CD4-positive, alpha-beta T cell (primary cell): Measurements from ENCODE around the gene ARHGAP26. TPM values are rescaled to one million over a fixed set of nuclear protein-coding genes. Genes with fewer than 3 reads are reported as not detected.

Experiments used
- ATAC-seq: fragments of 200-7000 bp; cut with Tn5 transposase; one replicate; pipeline ENCODE4 v1.10.0; 2022; ENCODE audit warnings: mild to moderate bottlenecking; ENCODE audit not compliant: poor library complexity
- CTCF ChIA-PET: fragments of 350-600 bp; sonication (Branson Sonifier 250); formaldehyde crosslinking; loops from one replicate; lab custom pipeline; 2021; ENCODE audit warnings: antibody characterized with exemption, inconsistent platforms; lab: Charles Lee
- POLR2A ChIA-PET: fragments of 350-600 bp; sonication (Branson Sonifier 250); formaldehyde crosslinking; loops from one replicate; lab custom pipeline; 2021; ENCODE audit warnings: antibody characterized with exemption, inconsistent platforms; lab: Charles Lee
- DNase-seq, 14 experiments: peaks; one replicate each; pipeline ENCODE4 v3.0.0-alpha.2; 2013 to 2020; ENCODE audit warnings: mixed read lengths in 2 of 14
- H3K27ac ChIP-seq, 2 donors: one replicate each; pipeline versions ENCODE4 v1.5.1 to v1.7.0; 2013; ENCODE audit warnings: low read length in 2 of 2, low read depth in 1 of 2, mild to moderate bottlenecking in 1 of 2
- H3K27me3 ChIP-seq, 2 experiments: 1 replicate in 1 of 2; 2 replicates in 1 of 2; pipeline versions ENCODE4 v1.6.1 to v1.7.0; 2013; ENCODE audit warnings: low read length in 2 of 2, control low read depth in 1 of 2, mild to moderate bottlenecking in 1 of 2, moderate library complexity in 1 of 2; ENCODE audit not compliant: insufficient read depth in 2 of 2, control insufficient read depth in 1 of 2
- H3K36me3 ChIP-seq: one replicate; pipeline ENCODE4 v1.6.1; 2013; ENCODE audit warnings: low read length, control low read depth; ENCODE audit not compliant: insufficient read depth
- H3K4me1 ChIP-seq: one replicate; pipeline ENCODE4 v1.6.1; 2013; ENCODE audit warnings: low read length, control low read depth; ENCODE audit not compliant: insufficient read depth
- H3K4me3 ChIP-seq: one replicate; pipeline ENCODE4 v1.5.1; 2013; ENCODE audit warnings: mild to moderate bottlenecking, low read length, moderate library complexity
- H3K9me3 ChIP-seq, 2 experiments: 1 replicate in 1 of 2; 2 replicates in 1 of 2; pipeline versions ENCODE4 v1.6.1 to v1.7.0; 2013; ENCODE audit warnings: low read length in 2 of 2, mild to moderate bottlenecking in 2 of 2, control low read depth in 1 of 2, moderate library complexity in 1 of 2; ENCODE audit not compliant: control insufficient read depth in 1 of 2, insufficient read depth in 1 of 2
- H3K27ac Mint-ChIP-seq: one replicate; pipeline ENCODE4 v1.8.0; 2020; ENCODE audit warnings: mixed read lengths
- H3K27me3 Mint-ChIP-seq: one replicate; pipeline ENCODE4 v1.8.0; 2021; ENCODE audit warnings: mixed read lengths
- H3K36me3 Mint-ChIP-seq: one replicate; pipeline ENCODE4 v1.8.0; 2021; ENCODE audit warnings: low read depth, mixed read lengths
- H3K4me1 Mint-ChIP-seq: one replicate; pipeline ENCODE4 v1.8.0; 2021; ENCODE audit warnings: low read depth, mixed read lengths
- H3K4me3 Mint-ChIP-seq: one replicate; pipeline ENCODE4 v1.8.0; 2020; ENCODE audit warnings: mild to moderate bottlenecking, mixed read lengths
- H3K9me3 Mint-ChIP-seq: one replicate; pipeline ENCODE4 v1.8.0; 2020; ENCODE audit warnings: mixed read lengths
- intact Hi-C, 2 experiments: fragments of 100-400 bp; cut with DNase I in 1 of 2; cut with micrococcal nuclease in 1 of 2; formaldehyde crosslinking; loops; one replicate each; pipeline versions ENCODE4 v1.15.1 to v1.9.0; 2023 to 2025; cut with DNase I, micrococcal nuclease
- total RNA-seq, 174 experiments: library from RNA in 2 of 174; stranded (reverse) in 2 of 174; gene quantifications; one replicate each; pipeline ENCODE4 v1.2.3 and lab custom pipeline; 2021 to 2026
- TF ChIP-seq, protein P1 (sequence below): fragments of 200-600 bp; IDR thresholded peaks from one replicate; pipeline ENCODE4 v1.8.0; 2022; ENCODE audit warnings: antibody characterized with exemption, mild to moderate bottlenecking

Gene ARHGAP26
- total RNA-seq, 2 experiments from 2014 or later = 24.9 to 27.3 TPM

DNA sequence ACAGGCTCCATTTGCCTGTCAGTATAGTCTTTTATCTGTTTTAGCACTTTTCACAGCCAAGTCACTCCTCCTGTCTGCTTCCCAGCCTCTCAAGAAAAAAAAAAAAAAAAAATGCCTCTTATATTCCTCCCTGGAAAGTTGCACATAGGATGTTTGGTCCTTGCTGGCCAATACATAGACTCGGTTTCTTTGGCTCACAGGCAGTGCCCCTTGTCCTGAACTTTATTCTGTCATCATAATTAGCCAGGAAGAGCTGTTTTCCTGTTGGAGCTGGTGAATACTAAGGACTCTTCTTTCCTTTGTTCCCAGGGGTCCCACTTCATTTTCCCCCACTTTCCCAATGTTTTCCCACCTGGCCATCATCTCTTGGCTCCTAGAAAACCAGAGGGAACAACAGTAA lies 442.1 kb downstream of the ARHGAP26 start:
- no peak overlapping the region for H3K27ac Mint-ChIP-seq
- ChIA-PET POLR2A (interaction anchor here (0.6 kb wide), 1 partner anchor 146 kb away, joined by 3 read pairs; no protein-coding TSS in a partner anchor), CTCF (interaction anchor here (2.1 kb wide), 1 partner anchor 7 kb away, joined by 4 read pairs; no protein-coding TSS in a partner anchor)
- ATAC-seq = no peak
- H3K36me3 ChIP-seq = peaks cover 12% of the 10 kb centered on the region
- no peaks in the 10 kb centered on the region for H3K27me3 ChIP-seq
- H3K36me3 Mint-ChIP-seq = peaks cover 19% of the 10 kb centered on the region
- no peak overlapping the region for H3K4me3 Mint-ChIP-seq
- intact Hi-C loops = no loop called here
- peaks cover 5% of the 10 kb centered on the region for H3K4me1 ChIP-seq
- no peak overlapping the region for H3K4me3 ChIP-seq
- H3K9me3 ChIP-seq = no peaks in the 10 kb centered on the region
- no peaks in the 10 kb centered on the region for H3K9me3 Mint-ChIP-seq
- H3K27me3 Mint-ChIP-seq = no peaks in the 10 kb centered on the region
- TF ChIP-seq, protein P1, sequence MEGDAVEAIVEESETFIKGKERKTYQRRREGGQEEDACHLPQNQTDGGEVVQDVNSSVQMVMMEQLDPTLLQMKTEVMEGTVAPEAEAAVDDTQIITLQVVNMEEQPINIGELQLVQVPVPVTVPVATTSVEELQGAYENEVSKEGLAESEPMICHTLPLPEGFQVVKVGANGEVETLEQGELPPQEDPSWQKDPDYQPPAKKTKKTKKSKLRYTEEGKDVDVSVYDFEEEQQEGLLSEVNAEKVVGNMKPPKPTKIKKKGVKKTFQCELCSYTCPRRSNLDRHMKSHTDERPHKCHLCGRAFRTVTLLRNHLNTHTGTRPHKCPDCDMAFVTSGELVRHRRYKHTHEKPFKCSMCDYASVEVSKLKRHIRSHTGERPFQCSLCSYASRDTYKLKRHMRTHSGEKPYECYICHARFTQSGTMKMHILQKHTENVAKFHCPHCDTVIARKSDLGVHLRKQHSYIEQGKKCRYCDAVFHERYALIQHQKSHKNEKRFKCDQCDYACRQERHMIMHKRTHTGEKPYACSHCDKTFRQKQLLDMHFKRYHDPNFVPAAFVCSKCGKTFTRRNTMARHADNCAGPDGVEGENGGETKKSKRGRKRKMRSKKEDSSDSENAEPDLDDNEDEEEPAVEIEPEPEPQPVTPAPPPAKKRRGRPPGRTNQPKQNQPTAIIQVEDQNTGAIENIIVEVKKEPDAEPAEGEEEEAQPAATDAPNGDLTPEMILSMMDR = no peak
- no peak for DNase-seq
- no peak overlapping the region for H3K27ac ChIP-seq
- H3K4me1 Mint-ChIP-seq = no peaks in the 10 kb centered on the region

- H3K4me3 ChIP-seq = no peak overlapping the region
- no peaks in the 10 kb centered on the region for H3K9me3 Mint-ChIP-seq
- H3K4me3 Mint-ChIP-seq = no peak overlapping the region
- no peaks in the 10 kb centered on the region for H3K27me3 ChIP-seq
- no peak for ATAC-seq
- CTCF ChIA-PET = interaction anchor here (1.0 to 2.1 kb wide), 2 partner anchors 8 to 191 kb away, joined by 3 to 4 read pairs; no protein-coding TSS in a partner anchor
- intact Hi-C loops = no loop called here
- POLR2A ChIA-PET = no interaction called here
- H3K9me3 ChIP-seq = no peaks in the 10 kb centered on the region
- no peak overlapping the region for H3K27ac Mint-ChIP-seq
- H3K27ac ChIP-seq = no peak overlapping the region
- TF ChIP-seq, protein P1 = no peak
- H3K27me3 Mint-ChIP-seq = no peaks in the 10 kb centered on the region
- peaks cover 5% of the 10 kb centered on the region for H3K4me1 ChIP-seq
- H3K36me3 ChIP-seq = peaks cover 12% of the 10 kb centered on the region
- H3K4me1 Mint-ChIP-seq = no peaks in the 10 kb centered on the region
- no peak for DNase-seq
- H3K36me3 Mint-ChIP-seq = peaks cover 24% of the 10 kb centered on the region
These were observed 443.2 kb downstream of the ARHGAP26 start for GRCh38 chr5:143213231-143213850.

GRCh38 chr5:143213851-143214363 lies 443.7 kb downstream of the ARHGAP26 start:
- no peak overlapping the region for H3K27ac ChIP-seq
- CTCF ChIA-PET = interaction anchor here (1.0 to 2.1 kb wide), 2 partner anchors 8 to 191 kb away, joined by 3 to 4 read pairs; no protein-coding TSS in a partner anchor
- DNase-seq = no peak
- no peaks in the 10 kb centered on the region for H3K27me3 ChIP-seq
- Mint-ChIP-seq H3K27me3 (no peaks in the 10 kb centered on the region), H3K36me3 (peaks cover 24% of the 10 kb centered on the region), H3K9me3 (no peaks in the 10 kb centered on the region), H3K4me3 (no peak overlapping the region), H3K4me1 (no peaks in the 10 kb centered on the region), H3K27ac (no peak overlapping the region)
- no peaks in the 10 kb centered on the region for H3K9me3 ChIP-seq
- peaks cover 5% of the 10 kb centered on the region for H3K4me1 ChIP-seq
- ATAC-seq = no peak
- peaks cover 12% of the 10 kb centered on the region for H3K36me3 ChIP-seq
- H3K4me3 ChIP-seq = no peak overlapping the region
- TF ChIP-seq, protein P1 = no peak
- POLR2A ChIA-PET = no interaction called here
- intact Hi-C loops = no loop called here
